Stimulated activated CD4-positive, alpha-beta T cell treated with anti-CD3 and anti-CD28 coated beads, Interleukin-2, amount 100 ng/mL, for 24 hours (primary cell): Measurements from ENCODE around the gene NHLRC1.

Source experiments
- DNase-seq, 2 donors: peaks; one replicate each; pipeline ENCODE4 v3.0.0-alpha.2; 2020

Gene NHLRC1

DNA sequence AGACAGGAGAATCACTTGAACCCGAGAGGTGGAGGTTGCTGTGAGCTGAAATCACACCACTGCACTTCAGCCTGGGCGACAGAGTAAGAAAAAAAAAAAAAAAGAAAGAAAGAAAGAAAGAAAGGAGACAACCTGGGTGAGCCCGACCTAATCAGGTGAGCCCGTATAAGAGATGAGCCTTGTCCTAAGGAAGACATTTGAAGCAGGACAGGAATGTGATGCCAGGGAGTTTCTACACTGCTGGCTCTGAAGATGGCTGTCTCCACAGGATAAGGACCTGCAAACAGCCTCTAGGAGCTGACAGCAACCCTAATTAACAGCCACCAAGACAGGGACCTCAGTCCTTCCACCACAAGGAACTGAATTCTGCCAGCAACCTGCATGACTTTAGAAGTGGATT, 41.9 kb downstream of the NHLRC1 start:
- no peak for DNase-seq

DNA sequence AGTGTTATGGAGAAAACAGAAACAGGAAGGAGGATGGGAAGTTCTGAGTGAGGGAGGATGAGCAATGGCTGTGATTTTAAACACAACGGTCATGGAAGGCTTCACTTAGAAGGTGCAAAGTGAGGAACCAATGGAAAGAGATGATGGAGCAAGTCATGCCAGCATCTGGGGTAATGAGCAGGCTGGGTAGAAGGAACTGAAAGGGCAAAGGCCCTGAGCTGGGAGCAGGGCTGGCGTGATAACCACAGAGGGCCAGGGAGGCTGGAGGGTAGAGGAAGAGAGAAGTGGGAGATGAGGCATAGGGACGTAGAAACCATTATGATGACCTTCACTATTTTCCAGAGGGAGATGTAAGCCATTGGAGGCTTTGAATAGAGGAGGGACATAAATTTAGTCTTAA, 43.6 kb downstream of the NHLRC1 start:
- DNase-seq, result no peak

DNA sequence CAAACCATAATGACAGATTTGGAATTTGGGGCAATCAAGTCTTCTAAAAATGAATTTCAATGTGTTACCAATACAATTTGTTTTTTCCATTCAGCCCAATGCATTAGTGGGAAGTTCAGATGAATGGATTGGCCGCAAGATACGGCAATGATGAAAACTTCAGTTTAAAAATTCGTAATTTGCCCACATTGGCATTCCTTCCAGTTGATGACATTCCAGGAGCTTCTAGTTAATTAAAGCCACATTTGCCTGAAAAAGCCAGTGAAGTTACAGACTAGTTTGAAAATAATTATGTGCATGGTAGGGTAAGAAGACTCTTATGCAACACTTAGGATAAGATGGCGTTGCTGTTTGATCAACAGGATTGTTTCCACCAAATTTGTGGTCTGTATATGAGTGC, 46.2 kb downstream of the NHLRC1 start:
- DNase-seq, result no peak

DNA sequence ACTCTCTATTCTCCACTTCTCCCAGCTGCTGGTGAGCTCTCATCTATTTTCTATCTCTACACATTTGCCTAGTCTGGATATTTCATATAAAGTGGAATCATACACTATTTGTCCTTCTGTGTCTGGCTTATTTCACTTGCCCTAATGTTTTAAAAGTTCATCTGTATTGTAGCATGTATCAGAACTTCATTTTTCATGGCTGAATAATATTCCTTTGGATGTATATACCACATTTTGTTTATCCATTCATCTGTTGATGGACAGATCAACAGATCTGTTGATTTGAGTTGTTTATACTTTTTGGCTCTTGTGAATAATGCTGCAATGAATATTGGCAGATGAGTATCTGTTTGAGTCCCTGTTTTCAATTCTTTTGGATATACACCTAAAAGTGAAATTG, 49.6 kb downstream of the NHLRC1 start:
- no peak for DNase-seq

DNA sequence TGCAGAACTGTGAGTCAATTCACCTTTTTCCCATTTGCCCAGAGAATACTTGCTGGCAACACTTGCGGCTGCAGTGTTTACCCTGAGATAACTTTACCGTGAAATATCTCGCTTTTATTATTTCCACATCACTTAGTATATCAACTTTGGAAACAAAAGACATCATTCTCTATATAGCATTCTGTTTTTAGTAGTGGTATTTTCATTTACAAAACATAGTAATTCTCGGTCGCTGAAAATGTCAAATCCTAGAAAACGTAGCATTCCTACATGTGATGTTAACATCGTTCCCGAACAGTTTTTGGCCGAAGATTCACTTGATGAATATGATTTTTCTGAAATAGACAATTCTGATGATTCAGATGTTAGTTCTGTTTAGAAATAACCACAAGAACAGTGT, 52.0 kb downstream of the NHLRC1 start:
- DNase-seq, result no peak
